Cardiac fibroblast (primary cell): ENCODE data around the gene SCAMP1.
"Not testable (repeated sequence)": the region's sequence is repeated elsewhere in the genome, so short reads cannot be mapped to it uniquely, and the experiment has no call there.

Source experiments
- DNase-seq, 2 donors: peaks; one replicate each; pipeline versions ENCODE4 v3.0.0 to v3.0.0-alpha.2; 2010; ENCODE audit warnings: low read depth in 2 of 2
- H3K4me3 ChIP-seq, 2 donors: replicated peaks in 1 of 2; 1 replicate in 1 of 2; 2 replicates in 1 of 2; pipeline ENCODE4 v1.5.1; 2011; ENCODE audit warnings: low read depth in 2 of 2, low read length in 2 of 2, mild to moderate bottlenecking in 2 of 2, moderate library complexity in 1 of 2
- TF ChIP-seq, protein P1 (sequence below): IDR thresholded peaks from one replicate; pipeline ENCODE4 v1.5.1; 2011; ENCODE audit warnings: low read depth, mild to moderate bottlenecking, low read length, inconsistent platforms

The SCAMP1 gene

DNA sequence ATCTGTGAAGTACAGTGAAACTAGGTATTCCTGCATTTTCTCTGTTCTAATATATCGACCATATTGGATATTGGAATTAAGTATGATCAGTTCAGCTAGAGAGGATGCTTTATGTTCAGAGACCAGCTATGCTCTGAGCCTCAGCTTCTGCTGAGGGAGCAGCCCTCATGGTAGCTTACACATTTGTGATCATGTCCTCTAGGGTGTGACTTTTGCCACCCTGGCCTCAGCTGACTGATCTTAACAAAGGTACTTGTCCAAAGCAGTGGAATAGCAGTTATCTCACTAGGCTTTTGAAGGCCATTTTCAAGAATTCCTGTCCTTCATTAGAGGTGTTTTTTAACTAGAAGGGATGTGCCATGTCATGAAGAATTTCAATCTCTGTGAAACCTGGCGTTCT lies 9.3 kb downstream of the SCAMP1 start:
- H3K4me3 ChIP-seq, result no peak overlapping the region
- no peak for DNase-seq
- TF ChIP-seq, protein P1, sequence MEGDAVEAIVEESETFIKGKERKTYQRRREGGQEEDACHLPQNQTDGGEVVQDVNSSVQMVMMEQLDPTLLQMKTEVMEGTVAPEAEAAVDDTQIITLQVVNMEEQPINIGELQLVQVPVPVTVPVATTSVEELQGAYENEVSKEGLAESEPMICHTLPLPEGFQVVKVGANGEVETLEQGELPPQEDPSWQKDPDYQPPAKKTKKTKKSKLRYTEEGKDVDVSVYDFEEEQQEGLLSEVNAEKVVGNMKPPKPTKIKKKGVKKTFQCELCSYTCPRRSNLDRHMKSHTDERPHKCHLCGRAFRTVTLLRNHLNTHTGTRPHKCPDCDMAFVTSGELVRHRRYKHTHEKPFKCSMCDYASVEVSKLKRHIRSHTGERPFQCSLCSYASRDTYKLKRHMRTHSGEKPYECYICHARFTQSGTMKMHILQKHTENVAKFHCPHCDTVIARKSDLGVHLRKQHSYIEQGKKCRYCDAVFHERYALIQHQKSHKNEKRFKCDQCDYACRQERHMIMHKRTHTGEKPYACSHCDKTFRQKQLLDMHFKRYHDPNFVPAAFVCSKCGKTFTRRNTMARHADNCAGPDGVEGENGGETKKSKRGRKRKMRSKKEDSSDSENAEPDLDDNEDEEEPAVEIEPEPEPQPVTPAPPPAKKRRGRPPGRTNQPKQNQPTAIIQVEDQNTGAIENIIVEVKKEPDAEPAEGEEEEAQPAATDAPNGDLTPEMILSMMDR, result no peak

DNA sequence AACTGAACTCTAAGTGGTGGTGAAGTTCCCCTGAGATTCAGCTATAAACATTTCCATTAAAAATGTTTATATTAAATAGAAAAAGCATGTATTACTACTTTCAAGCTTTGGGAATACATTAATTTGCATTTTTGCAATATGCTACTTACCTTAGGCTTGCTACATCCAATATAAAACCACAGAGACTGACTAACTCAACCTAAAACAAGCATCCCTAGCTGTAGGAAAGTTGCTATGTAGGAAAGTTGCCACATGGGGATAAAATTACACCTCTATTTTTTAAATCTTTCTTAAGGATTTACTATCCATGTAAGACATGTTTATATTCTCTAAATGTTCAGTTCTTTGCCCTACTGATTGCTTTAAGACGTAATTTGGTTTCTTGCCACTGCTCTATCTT lies 12.8 kb downstream of the SCAMP1 start:
- H3K4me3 ChIP-seq, result no peak overlapping the region
- TF ChIP-seq, protein P1, result no peak
- peak in 1 of 2 donors; percentile 6 for DNase-seq

DNA sequence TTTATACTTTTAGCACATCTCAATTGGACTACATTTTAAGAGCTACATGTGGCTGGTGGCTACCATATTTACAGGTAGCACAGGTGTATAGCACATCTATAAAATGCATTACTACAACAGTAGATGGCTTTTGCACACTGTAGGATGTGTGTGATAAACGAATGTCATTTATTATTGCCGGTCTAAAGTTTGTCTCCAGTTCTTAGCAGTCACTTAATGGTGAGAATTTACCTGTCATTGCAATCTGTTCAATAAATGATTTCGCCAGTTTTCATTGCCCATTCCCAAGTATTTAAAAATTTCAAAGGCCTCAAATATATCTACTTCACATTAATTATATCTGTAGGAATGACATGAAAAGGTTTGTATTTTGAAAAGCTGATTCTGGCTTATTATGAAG lies 15.9 kb downstream of the SCAMP1 start:
- DNase-seq, result no peak
- H3K4me3 ChIP-seq, result no peak overlapping the region
- TF ChIP-seq, protein P1, result no peak

GRCh38 chr5:78377056-78377717 lies 16.8 kb downstream of the SCAMP1 start:
- TF ChIP-seq, protein P1, result no peak
- DNase-seq, result peak; percentile 51 to 63
- H3K4me3 ChIP-seq, result no peak overlapping the region

GRCh38 chr5:78377718-78378105 lies 17.3 kb downstream of the SCAMP1 start:
- TF ChIP-seq, protein P1, result no peak
- no peak overlapping the region for H3K4me3 ChIP-seq
- no peak for DNase-seq

DNA sequence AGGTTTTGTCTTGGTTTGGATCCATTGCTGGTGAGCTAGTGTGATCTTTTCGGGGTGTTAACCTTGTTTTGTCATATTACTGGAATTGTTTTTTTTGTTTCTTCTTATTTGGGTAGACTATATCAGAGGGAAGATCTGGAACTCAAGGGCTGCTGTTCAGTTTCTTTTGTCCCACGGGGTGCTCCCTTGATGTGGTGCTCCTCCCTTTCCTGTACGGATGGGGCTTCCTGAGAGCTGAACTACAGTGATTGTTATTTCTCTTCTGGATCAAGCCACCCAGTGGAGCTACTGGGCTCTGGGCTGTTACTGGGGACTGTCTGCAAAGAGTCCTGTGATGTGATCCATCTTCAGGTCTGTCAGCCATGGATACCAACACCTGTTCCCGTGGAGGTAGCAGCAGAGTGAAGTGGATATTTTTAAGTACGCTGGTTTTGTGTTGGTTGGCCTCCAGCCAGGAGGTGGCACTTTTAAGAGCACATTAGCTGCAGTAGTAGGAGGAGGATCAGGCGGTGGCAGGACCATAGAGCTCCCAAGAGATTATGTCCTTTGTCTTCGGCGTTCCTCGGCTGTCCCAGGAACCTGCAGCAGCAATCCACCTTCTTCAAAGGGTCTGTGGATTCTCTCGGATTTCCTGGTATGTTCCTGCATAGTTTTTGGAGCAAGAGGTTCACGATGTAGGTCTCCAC lies 27.2 kb downstream of the SCAMP1 start:
- TF ChIP-seq, protein P1, result no peak
- H3K4me3 ChIP-seq, result no peak overlapping the region
- DNase-seq, result no peak

- DNase-seq, H3K4me3 ChIP-seq: not testable (repeated sequence)
Measured at GRCh38 chr5:78391357-78391756, 30.9 kb downstream of the SCAMP1 start.
